ENCODE data around the gene GTF2H3. TPM values are rescaled to one million over a fixed set of nuclear protein-coding genes. Genes with fewer than 3 reads are reported as not detected.

Gene GTF2H3
- total RNA-seq, 1 donor from 2014 or later, result 34.0 TPM

GRCh38 chr12:123707466-123707865, 73.8 kb downstream of the GTF2H3 start:
- no peak for DNase-seq (ENCODE audit: low read depth, low spot score)

Other genes starting within 250 kb of the GTF2H3 start
- gene KMT5A, start 249.7 kb upstream of the GTF2H3 start, total RNA-seq, result 39.0 and 60.9 TPM in 2 replicates
- gene RILPL2, start 197.1 kb upstream of the GTF2H3 start, total RNA-seq, result 5.3 and 5.5 TPM in 2 replicates
- 10.0 and 16.2 TPM in 2 replicates for gene SNRNP35, start 175.7 kb upstream of the GTF2H3 start, total RNA-seq
- gene RILPL1, start 100.1 kb upstream of the GTF2H3 start, total RNA-seq, result 9.4 and 9.8 TPM in 2 replicates
- 441 and 517 TPM in 2 replicates for gene TMED2, start 49.3 kb upstream of the GTF2H3 start, total RNA-seq
- 15.2 and 24.6 TPM in 2 replicates for gene DDX55, start 31.7 kb upstream of the GTF2H3 start, total RNA-seq
- 36.3 and 50.0 TPM in 2 replicates for gene EIF2B1, start 143 bp upstream of the GTF2H3 start, total RNA-seq
- gene TCTN2, start 37.3 kb downstream of the GTF2H3 start, total RNA-seq, result 7.9 and 8.2 TPM in 2 replicates
- 29.7 and 54.9 TPM in 2 replicates for gene ATP6V0A2, start 78.5 kb downstream of the GTF2H3 start, total RNA-seq
- under 0.01 TPM in 2 replicates for gene DNAH10, start 128.5 kb downstream of the GTF2H3 start, total RNA-seq